Astrocyte (in vitro differentiated cells and primary cell): Measurements from ENCODE around the gene GPR137B. TPM values are rescaled to one million over a fixed set of nuclear protein-coding genes. Genes with fewer than 3 reads are reported as not detected.
A peak's percentile ranks its signal among the peaks of the same experiment; 100 is the strongest.

Experiments used
- DNase-seq: peaks from one replicate; pipeline ENCODE4 v3.0.0-alpha.2; 2010; ENCODE audit warnings: low read depth
- FAIRE-seq: peaks from 2 replicates; lab custom pipeline; 2011; peaks lifted over from hg19 to GRCh38; lab: Jason Lieb, UNC
- H2AFZ ChIP-seq: 2 replicates; pipeline ENCODE4 v1.6.0; 2012; ENCODE audit warnings: low read depth, low read length, inconsistent platforms
- H3K27ac ChIP-seq: 2 replicates; pipeline ENCODE4 v1.5.1; 2011; ENCODE audit warnings: low read depth, low read length, inconsistent platforms
- H3K27me3 ChIP-seq: 2 replicates; pipeline ENCODE4 v1.6.0; 2011; ENCODE audit warnings: low read length, inconsistent platforms; ENCODE audit not compliant: insufficient read depth
- H3K36me3 ChIP-seq: 2 replicates; pipeline ENCODE4 v1.5.1; 2011; ENCODE audit warnings: low read length, inconsistent platforms; ENCODE audit not compliant: insufficient read depth
- H3K4me1 ChIP-seq: 2 replicates; pipeline ENCODE4 v1.5.1; 2011; ENCODE audit warnings: low read length, inconsistent platforms; ENCODE audit not compliant: insufficient read depth
- H3K4me2 ChIP-seq: 2 replicates; pipeline ENCODE4 v1.6.0; 2012; ENCODE audit warnings: low read length, inconsistent platforms
- H3K4me3 ChIP-seq: 2 replicates; pipeline ENCODE4 v1.5.1; 2011; ENCODE audit warnings: low read depth, mild to moderate bottlenecking, low read length, inconsistent platforms; ENCODE audit not compliant: insufficient read depth
- H3K79me2 ChIP-seq: 2 replicates; pipeline ENCODE4 v1.6.0; 2012; ENCODE audit warnings: mild to moderate bottlenecking, low read length, inconsistent platforms; ENCODE audit not compliant: insufficient read depth
- H3K9ac ChIP-seq: 2 replicates; pipeline ENCODE4 v1.6.0; 2012; ENCODE audit warnings: mild to moderate bottlenecking, low read length, inconsistent platforms
- H3K9me3 ChIP-seq: 2 replicates; pipeline ENCODE4 v1.5.1; 2012; ENCODE audit warnings: low read depth, mild to moderate bottlenecking, low read length, inconsistent platforms; ENCODE audit not compliant: insufficient read depth
- H4K20me1 ChIP-seq: 2 replicates; pipeline ENCODE4 v1.6.0; 2012; ENCODE audit warnings: low read length, inconsistent platforms; ENCODE audit not compliant: insufficient read depth
- H3K27ac Mint-ChIP-seq: one replicate; pipeline ENCODE4 v1.8.0; 2021; ENCODE audit warnings: mild to moderate bottlenecking, mixed read lengths; ENCODE audit not compliant: unreplicated experiment
- H3K27me3 Mint-ChIP-seq: one replicate; pipeline ENCODE4 v1.8.0; 2021; ENCODE audit warnings: low read depth, mixed read lengths; ENCODE audit not compliant: unreplicated experiment
- H3K36me3 Mint-ChIP-seq: one replicate; pipeline ENCODE4 v1.8.0; 2021; ENCODE audit warnings: low read depth, mixed read lengths; ENCODE audit not compliant: unreplicated experiment
- H3K4me1 Mint-ChIP-seq: one replicate; pipeline ENCODE4 v1.8.0; 2021; ENCODE audit warnings: low read depth, mixed read lengths; ENCODE audit not compliant: unreplicated experiment
- H3K4me3 Mint-ChIP-seq: one replicate; pipeline ENCODE4 v1.8.0; 2021; ENCODE audit warnings: mild to moderate bottlenecking, moderate library complexity, mixed read lengths; ENCODE audit not compliant: unreplicated experiment
- H3K9me3 Mint-ChIP-seq: one replicate; pipeline ENCODE4 v1.8.0; 2021; ENCODE audit warnings: mild to moderate bottlenecking, mixed read lengths; ENCODE audit not compliant: unreplicated experiment
- EZH2 ChIP-seq: IDR thresholded peaks from 2 replicates; pipeline ENCODE4 v1.6.1; 2012; ENCODE audit warnings: mild to moderate bottlenecking, low read length, inconsistent platforms; ENCODE audit not compliant: insufficient read depth
- total RNA-seq: library from RNA; stranded (reverse); gene quantifications from 2 replicates; pipeline ENCODE4 v1.2.1, GENCODE V29; 2021
- TF ChIP-seq, protein P1 (sequence below): IDR thresholded peaks from 2 replicates; pipeline ENCODE4 v1.5.1; 2011; ENCODE audit warnings: low read depth, mild to moderate bottlenecking, inconsistent platforms, low read length, moderate library complexity; ENCODE audit not compliant: insufficient read depth

GPR137B gene
- total RNA-seq, 1 donor from 2014 or later = 12.9 TPM

DNA sequence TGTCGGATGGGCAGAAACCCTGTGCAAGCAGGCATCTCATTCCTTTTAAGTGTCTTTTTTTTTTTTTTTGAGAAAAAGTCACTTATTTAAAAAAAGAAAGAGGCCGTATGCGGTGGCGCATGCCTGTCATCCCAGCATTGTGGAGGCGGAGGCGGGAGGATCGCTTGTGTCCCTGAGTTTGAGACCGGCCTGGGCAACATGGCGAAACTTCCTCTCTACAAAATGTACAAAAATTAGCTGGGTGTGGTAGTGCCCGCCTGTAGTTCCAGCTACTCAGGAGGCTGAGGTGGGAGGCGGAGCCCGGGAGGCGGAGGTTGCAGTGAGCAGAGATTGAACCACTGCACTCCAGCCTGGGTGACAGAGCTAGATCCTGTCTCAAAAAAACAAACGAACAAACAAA is 1.7 kb downstream of the GPR137B start:
- Histone ChIP-seq H3K36me3 (no peaks in the 10 kb centered on the region), H3K4me3 (peak overlapping the region; percentile 78), H2AFZ (no peak overlapping the region), H3K4me2 (peak overlapping the region; percentile 97), H3K9me3 (no peaks in the 10 kb centered on the region), H3K4me1 (peaks cover 14% of the 10 kb centered on the region), H3K27ac (no peak overlapping the region), H4K20me1 (peaks cover 45% of the 10 kb centered on the region), H3K79me2 (peaks cover 11% of the 10 kb centered on the region), H3K9ac (no peak overlapping the region), H3K27me3 (peaks cover 19% of the 10 kb centered on the region)
- TF ChIP-seq EZH2 = no peak
- TF ChIP-seq, protein P1, sequence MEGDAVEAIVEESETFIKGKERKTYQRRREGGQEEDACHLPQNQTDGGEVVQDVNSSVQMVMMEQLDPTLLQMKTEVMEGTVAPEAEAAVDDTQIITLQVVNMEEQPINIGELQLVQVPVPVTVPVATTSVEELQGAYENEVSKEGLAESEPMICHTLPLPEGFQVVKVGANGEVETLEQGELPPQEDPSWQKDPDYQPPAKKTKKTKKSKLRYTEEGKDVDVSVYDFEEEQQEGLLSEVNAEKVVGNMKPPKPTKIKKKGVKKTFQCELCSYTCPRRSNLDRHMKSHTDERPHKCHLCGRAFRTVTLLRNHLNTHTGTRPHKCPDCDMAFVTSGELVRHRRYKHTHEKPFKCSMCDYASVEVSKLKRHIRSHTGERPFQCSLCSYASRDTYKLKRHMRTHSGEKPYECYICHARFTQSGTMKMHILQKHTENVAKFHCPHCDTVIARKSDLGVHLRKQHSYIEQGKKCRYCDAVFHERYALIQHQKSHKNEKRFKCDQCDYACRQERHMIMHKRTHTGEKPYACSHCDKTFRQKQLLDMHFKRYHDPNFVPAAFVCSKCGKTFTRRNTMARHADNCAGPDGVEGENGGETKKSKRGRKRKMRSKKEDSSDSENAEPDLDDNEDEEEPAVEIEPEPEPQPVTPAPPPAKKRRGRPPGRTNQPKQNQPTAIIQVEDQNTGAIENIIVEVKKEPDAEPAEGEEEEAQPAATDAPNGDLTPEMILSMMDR = no peak
- Mint-ChIP-seq H3K36me3 (peaks cover 11% of the 10 kb centered on the region), H3K27ac (peak overlapping the region; percentile 8), H3K9me3 (no peaks in the 10 kb centered on the region), H3K27me3 (peaks cover 22% of the 10 kb centered on the region), H3K4me1 (peaks cover 6% of the 10 kb centered on the region), H3K4me3 (peak overlapping the region; percentile 100)
- DNase-seq (no peak), FAIRE-seq (no peak)

DNA sequence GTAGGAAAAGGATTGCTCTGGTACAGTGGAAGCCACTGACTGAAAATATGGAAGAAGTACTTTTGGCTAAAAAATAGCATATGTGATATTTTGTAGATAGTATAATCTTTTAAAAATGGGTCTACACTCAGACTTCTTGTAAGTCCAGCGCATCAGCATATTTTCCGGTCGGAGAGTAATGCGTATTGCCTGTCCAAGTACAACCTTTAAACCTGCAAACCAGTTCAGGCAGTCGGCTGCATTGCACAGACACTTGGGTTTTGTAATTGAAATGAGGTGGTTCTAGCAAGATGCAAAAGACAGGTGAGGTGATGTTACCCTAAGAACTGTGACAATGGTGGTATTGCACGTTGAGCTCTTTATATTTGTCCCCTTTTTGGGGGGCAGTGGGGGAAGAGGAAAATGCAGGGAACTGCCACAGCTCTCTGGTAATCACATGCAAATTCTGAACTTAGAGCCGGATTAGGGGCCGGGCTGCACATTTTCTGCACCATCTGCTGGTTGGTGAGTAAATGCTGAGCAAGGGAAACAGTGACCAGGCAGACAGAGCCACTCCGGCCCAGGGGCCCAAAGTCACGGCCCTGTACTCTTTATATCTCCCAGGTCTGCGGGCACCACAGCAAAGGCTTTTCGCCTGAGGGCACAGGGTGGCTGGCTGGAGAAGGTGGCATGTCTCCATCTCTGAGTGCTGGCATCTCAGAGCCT is 2.3 kb downstream of the GPR137B start:
- TF ChIP-seq, protein P1 = no peak
- no peak for TF ChIP-seq EZH2
- Histone ChIP-seq H3K9me3 (no peaks in the 10 kb centered on the region), H3K4me2 (peak overlapping the region; percentile 97), H2AFZ (no peak overlapping the region), H3K4me1 (peaks cover 14% of the 10 kb centered on the region), H3K27ac (no peak overlapping the region), H3K79me2 (peaks cover 17% of the 10 kb centered on the region), H3K27me3 (peaks cover 13% of the 10 kb centered on the region), H4K20me1 (peaks cover 50% of the 10 kb centered on the region), H3K36me3 (no peaks in the 10 kb centered on the region), H3K4me3 (no peak overlapping the region), H3K9ac (no peak overlapping the region)
- Mint-ChIP-seq H3K27me3 (peaks cover 18% of the 10 kb centered on the region), H3K36me3 (peaks cover 11% of the 10 kb centered on the region), H3K27ac (no peak overlapping the region), H3K9me3 (no peaks in the 10 kb centered on the region), H3K4me1 (peaks cover 6% of the 10 kb centered on the region), H3K4me3 (peak overlapping the region; percentile 16)
- DNase-seq = no peak
- no peak for FAIRE-seq

DNA sequence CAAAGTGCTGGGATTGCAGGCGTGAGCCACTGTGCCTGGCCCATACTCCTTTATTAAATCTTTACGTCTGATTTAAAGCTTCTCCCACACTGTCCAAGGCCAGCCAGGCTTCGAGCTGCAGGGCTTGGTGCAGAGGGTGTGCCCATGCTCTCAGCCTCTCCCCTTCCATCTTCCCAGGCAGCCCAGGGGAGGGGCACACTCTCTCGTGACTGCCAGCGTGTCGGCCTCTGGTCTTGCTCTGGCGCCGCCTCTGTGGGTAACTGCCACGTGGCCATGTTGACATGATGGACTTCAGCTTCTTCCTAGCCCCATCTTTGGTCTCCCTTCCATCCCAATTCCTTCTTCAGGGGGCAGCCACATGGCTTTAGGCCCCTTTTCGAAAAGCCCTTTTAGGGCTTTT is 4.7 kb downstream of the GPR137B start:
- Histone ChIP-seq H4K20me1 (peaks cover 62% of the 10 kb centered on the region), H3K79me2 (peaks cover 29% of the 10 kb centered on the region), H3K4me1 (peaks cover 14% of the 10 kb centered on the region), H3K9ac (no peak overlapping the region), H3K4me2 (no peak overlapping the region), H2AFZ (no peak overlapping the region), H3K4me3 (no peak overlapping the region), H3K9me3 (no peaks in the 10 kb centered on the region), H3K27ac (no peak overlapping the region), H3K27me3 (no peaks in the 10 kb centered on the region), H3K36me3 (no peaks in the 10 kb centered on the region)
- H3K4me3 Mint-ChIP-seq = no peak overlapping the region
- H3K36me3 Mint-ChIP-seq = peaks cover 11% of the 10 kb centered on the region
- H3K9me3 Mint-ChIP-seq = no peaks in the 10 kb centered on the region
- peaks cover 6% of the 10 kb centered on the region for H3K4me1 Mint-ChIP-seq
- no peak overlapping the region for H3K27ac Mint-ChIP-seq
- H3K27me3 Mint-ChIP-seq = peaks cover 2% of the 10 kb centered on the region
- no peak for TF ChIP-seq EZH2
- TF ChIP-seq, protein P1 = no peak
- DNase-seq (no peak), FAIRE-seq (no peak)
